Neutrophil (primary cell): ENCODE results near the gene SH3D19.

Source experiments
- H3K27ac ChIP-seq: fragments of 200-600 bp; sonication (generic); 2 replicates; pipeline ENCODE4 v1.5.1; 2016; ENCODE audit warnings: mild to moderate bottlenecking, moderate library complexity
- H3K27me3 ChIP-seq: fragments of 200-600 bp; sonication (generic); 2 replicates; pipeline ENCODE4 v1.6.0; 2016; ENCODE audit warnings: mild to moderate bottlenecking
- H3K36me3 ChIP-seq: fragments of 200-600 bp; sonication (generic); 2 replicates; pipeline ENCODE4 v1.5.1; 2017
- H3K4me1 ChIP-seq, 2 experiments: fragments of 200-600 bp in 1 of 2; sonication (generic) in 1 of 2; 1 replicate in 1 of 2; 2 replicates in 1 of 2; pipeline versions ENCODE4 v1.5.1 to v1.6.1; 2013 to 2016; ENCODE audit warnings: low read depth in 1 of 2, low read length in 1 of 2, mild to moderate bottlenecking in 1 of 2, moderate library complexity in 1 of 2; ENCODE audit not compliant: control insufficient read depth in 1 of 2, insufficient read depth in 1 of 2
- H3K4me3 ChIP-seq, 2 experiments: fragments of 200-600 bp in 1 of 2; sonication (generic) in 1 of 2; 1 replicate in 1 of 2; 2 replicates in 1 of 2; pipeline ENCODE4 v1.5.1; 2013 to 2016; ENCODE audit warnings: low read depth in 1 of 2, low read length in 1 of 2, mild to moderate bottlenecking in 1 of 2, moderate library complexity in 1 of 2
- H3K9me3 ChIP-seq: fragments of 200-600 bp; sonication (generic); 2 replicates; pipeline ENCODE4 v1.5.1; 2016
- CTCF ChIP-seq: fragments of 200-600 bp; sonication (generic); IDR thresholded peaks from 2 replicates; pipeline ENCODE4 v1.5.1; 2016; ENCODE audit warnings: antibody characterized with exemption

The SH3D19 gene

GRCh38 chr4:151174784-151175183, 150.6 kb downstream of the SH3D19 start:
- Histone ChIP-seq H3K4me3 (no peak overlapping the region), H3K27me3 (no peaks in the 10 kb centered on the region), H3K4me1 (no peaks in the 10 kb centered on the region), H3K9me3 (no peaks in the 10 kb centered on the region), H3K36me3 (no peaks in the 10 kb centered on the region), H3K27ac (no peak overlapping the region)
- no peak for TF ChIP-seq CTCF

- Histone ChIP-seq H3K36me3 (no peaks in the 10 kb centered on the region), H3K9me3 (no peaks in the 10 kb centered on the region), H3K27ac (no peak overlapping the region), H3K27me3 (no peaks in the 10 kb centered on the region), H3K4me3 (no peak overlapping the region), H3K4me1 (no peaks in the 10 kb centered on the region)
- TF ChIP-seq CTCF, result no peak
These were observed 151.5 kb downstream of the SH3D19 start for GRCh38 chr4:151173871-151174270.

- Histone ChIP-seq H3K27me3 (no peaks in the 10 kb centered on the region), H3K4me1 (no peaks in the 10 kb centered on the region), H3K4me3 (no peak overlapping the region), H3K36me3 (no peaks in the 10 kb centered on the region), H3K27ac (no peak overlapping the region), H3K9me3 (no peaks in the 10 kb centered on the region)
- no peak for TF ChIP-seq CTCF
These were observed 155.5 kb downstream of the SH3D19 start for GRCh38 chr4:151169900-151170299.

- no peak overlapping the region for H3K4me3 ChIP-seq
- H3K4me1 ChIP-seq, result no peaks in the 10 kb centered on the region
- no peak overlapping the region for H3K27ac ChIP-seq
- no peak for TF ChIP-seq CTCF
- no peaks in the 10 kb centered on the region for H3K9me3 ChIP-seq
- H3K27me3 ChIP-seq, result no peaks in the 10 kb centered on the region
- no peaks in the 10 kb centered on the region for H3K36me3 ChIP-seq
These were observed 156.2 kb downstream of the SH3D19 start for GRCh38 chr4:151169223-151169622.

- Histone ChIP-seq H3K27ac (no peak overlapping the region), H3K36me3 (no peaks in the 10 kb centered on the region), H3K9me3 (no peaks in the 10 kb centered on the region), H3K4me1 (no peaks in the 10 kb centered on the region), H3K27me3 (no peaks in the 10 kb centered on the region), H3K4me3 (no peak overlapping the region)
- TF ChIP-seq CTCF, result no peak
These were observed 157.8 kb downstream of the SH3D19 start for GRCh38 chr4:151167561-151167960.

- Histone ChIP-seq H3K36me3 (no peaks in the 10 kb centered on the region), H3K4me3 (no peak overlapping the region), H3K9me3 (no peaks in the 10 kb centered on the region), H3K4me1 (no peaks in the 10 kb centered on the region), H3K27ac (no peak overlapping the region), H3K27me3 (no peaks in the 10 kb centered on the region)
- no peak for TF ChIP-seq CTCF
These were observed 158.8 kb downstream of the SH3D19 start for GRCh38 chr4:151166636-151167035.
